Measurements from ENCODE around the gene SH2D1B.

SH2D1B gene

DNA sequence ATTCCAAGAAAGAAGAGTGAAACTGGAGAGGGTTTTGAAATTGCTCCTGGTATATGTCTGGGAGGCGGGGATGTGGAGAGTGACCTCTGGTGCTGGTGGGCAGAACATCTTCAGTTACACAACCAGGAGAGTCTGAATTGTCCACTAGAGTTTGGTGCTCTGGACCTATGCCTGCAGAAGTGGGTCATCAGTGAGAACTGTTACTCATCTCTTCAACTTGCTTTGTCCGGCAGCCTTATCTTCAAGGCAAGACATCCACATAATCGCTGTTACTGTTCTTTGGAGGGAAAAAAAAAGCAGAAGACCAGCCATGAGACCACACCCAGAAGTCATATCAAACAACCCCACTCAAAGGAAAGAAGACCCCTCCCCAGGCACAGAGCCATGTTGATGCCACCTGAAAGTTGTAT lies 14.9 kb downstream of the SH2D1B start:
- TF ChIP-seq, protein P1, sequence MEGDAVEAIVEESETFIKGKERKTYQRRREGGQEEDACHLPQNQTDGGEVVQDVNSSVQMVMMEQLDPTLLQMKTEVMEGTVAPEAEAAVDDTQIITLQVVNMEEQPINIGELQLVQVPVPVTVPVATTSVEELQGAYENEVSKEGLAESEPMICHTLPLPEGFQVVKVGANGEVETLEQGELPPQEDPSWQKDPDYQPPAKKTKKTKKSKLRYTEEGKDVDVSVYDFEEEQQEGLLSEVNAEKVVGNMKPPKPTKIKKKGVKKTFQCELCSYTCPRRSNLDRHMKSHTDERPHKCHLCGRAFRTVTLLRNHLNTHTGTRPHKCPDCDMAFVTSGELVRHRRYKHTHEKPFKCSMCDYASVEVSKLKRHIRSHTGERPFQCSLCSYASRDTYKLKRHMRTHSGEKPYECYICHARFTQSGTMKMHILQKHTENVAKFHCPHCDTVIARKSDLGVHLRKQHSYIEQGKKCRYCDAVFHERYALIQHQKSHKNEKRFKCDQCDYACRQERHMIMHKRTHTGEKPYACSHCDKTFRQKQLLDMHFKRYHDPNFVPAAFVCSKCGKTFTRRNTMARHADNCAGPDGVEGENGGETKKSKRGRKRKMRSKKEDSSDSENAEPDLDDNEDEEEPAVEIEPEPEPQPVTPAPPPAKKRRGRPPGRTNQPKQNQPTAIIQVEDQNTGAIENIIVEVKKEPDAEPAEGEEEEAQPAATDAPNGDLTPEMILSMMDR (IDR thresholded peaks at IDR 0.05), result peak; percentile 33
- TF ChIP-seq ZFX (IDR thresholded peaks at IDR 0.05; ENCODE audit: borderline replicate concordance), result no peak
- no peak overlapping the region for H3K27ac ChIP-seq

DNA sequence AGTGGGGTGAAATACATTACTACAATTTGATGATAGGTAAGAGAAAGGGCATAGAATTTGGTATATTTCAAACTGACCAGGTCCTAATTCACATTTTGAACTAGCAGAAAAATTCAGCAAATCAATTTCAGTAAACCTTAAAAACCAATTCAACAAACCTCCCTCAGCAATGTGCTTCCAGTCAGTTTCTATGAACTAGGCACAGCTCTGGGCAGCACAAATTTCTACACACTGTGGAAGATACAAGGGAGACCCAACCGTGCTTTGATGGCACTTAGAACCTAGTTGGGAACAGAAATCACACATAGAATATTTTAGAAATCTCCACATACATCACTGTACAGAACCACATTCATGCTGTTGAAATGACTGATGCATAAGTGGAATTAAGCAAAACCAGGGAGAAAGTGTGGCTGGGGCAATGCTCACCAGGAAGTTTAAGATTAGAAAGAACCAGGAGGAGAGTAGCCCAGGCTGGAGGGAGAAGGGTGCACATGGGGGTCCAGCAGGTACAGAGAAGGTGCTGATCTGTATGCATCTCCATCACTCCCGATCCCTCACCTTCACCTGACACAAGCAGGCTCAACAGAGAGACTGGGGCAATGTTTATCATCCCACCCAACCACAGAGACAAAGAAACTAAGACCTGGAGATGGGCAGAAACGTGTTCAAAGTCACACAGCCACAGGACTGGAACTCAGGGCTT lies 15.6 kb downstream of the SH2D1B start:
- H3K27ac ChIP-seq, result no peak overlapping the region
- TF ChIP-seq, protein P1 (IDR thresholded peaks at IDR 0.05), result no peak
- TF ChIP-seq ZFX (IDR thresholded peaks at IDR 0.05; ENCODE audit: borderline replicate concordance), result no peak

GRCh38 chr1:162391790-162392563 lies 20.0 kb downstream of the SH2D1B start:
- H3K27ac ChIP-seq, result no peak overlapping the region
- TF ChIP-seq ZFX (IDR thresholded peaks at IDR 0.05; ENCODE audit: borderline replicate concordance), result no peak
- TF ChIP-seq, protein P1 (IDR thresholded peaks at IDR 0.05), result peak; percentile 96

DNA sequence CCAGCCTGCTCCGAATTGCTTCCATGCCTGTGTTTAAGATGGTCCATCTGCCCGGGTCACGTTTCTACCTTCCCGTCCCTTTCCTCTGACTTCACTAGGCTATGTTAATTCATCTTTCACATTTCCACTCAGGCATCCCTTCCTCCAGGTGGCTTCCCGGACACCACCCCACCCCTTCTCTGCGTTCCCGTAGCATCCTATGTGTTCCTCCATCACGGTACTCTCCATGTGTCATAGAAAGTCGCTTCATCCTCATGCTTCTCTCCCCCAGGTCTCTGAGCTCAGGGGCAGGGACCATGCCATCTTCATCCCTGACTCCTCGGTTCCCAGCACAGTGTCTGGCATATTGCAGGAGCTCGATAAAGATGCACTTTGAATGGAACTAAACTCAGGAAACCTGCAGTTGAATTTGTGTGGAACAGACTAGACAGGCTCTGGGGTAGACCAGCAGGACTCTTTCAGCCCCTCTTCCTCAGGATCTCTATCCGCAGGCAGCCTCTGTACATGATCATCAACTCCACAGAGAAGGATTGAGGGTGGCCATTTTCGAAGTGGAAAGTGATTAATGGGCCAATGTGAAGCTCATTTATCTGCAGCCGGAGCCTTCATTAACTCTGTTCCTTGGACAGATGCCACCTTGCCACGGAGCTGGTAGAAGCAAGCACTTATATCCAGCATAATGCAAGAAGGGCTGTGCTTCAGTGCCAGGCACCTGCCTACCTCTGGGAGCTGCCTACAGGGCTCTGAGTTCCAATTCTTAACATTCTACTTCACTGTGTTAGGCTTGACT lies 21.3 kb downstream of the SH2D1B start:
- TF ChIP-seq ZFX (IDR thresholded peaks at IDR 0.05; ENCODE audit: borderline replicate concordance), result no peak
- TF ChIP-seq, protein P1 (IDR thresholded peaks at IDR 0.05), result no peak
- no peak overlapping the region for H3K27ac ChIP-seq

GRCh38 chr1:162389971-162390370 lies 22.0 kb downstream of the SH2D1B start:
- TF ChIP-seq, protein P1 (IDR thresholded peaks at IDR 0.05), result no peak
- TF ChIP-seq ZFX (IDR thresholded peaks at IDR 0.05; ENCODE audit: borderline replicate concordance), result no peak

GRCh38 chr1:162389021-162389818 lies 22.7 kb downstream of the SH2D1B start:
- TF ChIP-seq ZFX (IDR thresholded peaks at IDR 0.05; ENCODE audit: borderline replicate concordance), result no peak
- TF ChIP-seq, protein P1 (IDR thresholded peaks at IDR 0.05), result no peak
- H3K27ac ChIP-seq, result no peak overlapping the region

More at GRCh38 chr1:162389971-162390370, 22.0 kb downstream of the SH2D1B start:
- no peak overlapping the region for H3K27ac ChIP-seq
